Transverse colon (tissue), 4 donors: Measurements from ENCODE around the gene CCR3. TPM values are rescaled to one million over a fixed set of nuclear protein-coding genes. Genes with fewer than 3 reads are reported as not detected.

Experiments used
- DNase-seq: peaks from one replicate; pipeline ENCODE4 v3.0.0-alpha.2; 2019
- H3K27ac ChIP-seq, 4 donors: fragments of 200-600 bp; sonication (generic); 2 replicates each; pipeline ENCODE4 v1.5.1; 2016 to 2018; ENCODE audit warnings: inconsistent platforms in 4 of 4
- H3K27me3 ChIP-seq: fragments of 200-600 bp; sonication (generic); 2 replicates; pipeline ENCODE4 v1.5.1; 2017; ENCODE audit warnings: inconsistent platforms
- H3K36me3 ChIP-seq, 4 donors: fragments of 200-600 bp; sonication (generic); 2 replicates each; pipeline ENCODE4 v1.5.1; 2017 to 2019; ENCODE audit warnings: inconsistent platforms in 4 of 4
- H3K4me1 ChIP-seq, 4 donors: fragments of 200-600 bp; sonication (generic); 2 replicates each; pipeline ENCODE4 v1.5.1; 2017 to 2020; ENCODE audit warnings: inconsistent platforms in 4 of 4
- H3K4me3 ChIP-seq, 4 donors: fragments of 200-600 bp; sonication (generic); 1 replicate in 1 of 4; 2 replicates in 3 of 4; pipeline versions ENCODE4 v1.5.1 to v1.6.1; 2017 to 2019; ENCODE audit warnings: inconsistent platforms in 4 of 4
- H3K9me3 ChIP-seq, 2 donors: fragments of 200-600 bp; sonication (generic); 2 replicates each; pipeline ENCODE4 v1.5.1; 2017 to 2019; ENCODE audit warnings: inconsistent platforms in 2 of 2
- CTCF ChIP-seq, 5 experiments: fragments of 200-600 bp in 3 of 5; fragments of 450-650 bp in 2 of 5; sonication (generic) in 3 of 5; IDR thresholded peaks; 1 replicate in 2 of 5; 2 replicates in 3 of 5; pipeline ENCODE4 v1.5.1; 2016 to 2017; ENCODE audit warnings: antibody characterized with exemption in 5 of 5, inconsistent platforms in 3 of 5, mild to moderate bottlenecking in 2 of 5, moderate library complexity in 1 of 5
- EP300 ChIP-seq: sonication (generic); formaldehyde crosslinking; IDR thresholded peaks from one replicate; pipeline ENCODE4 v1.6.1; 2017; ENCODE audit warnings: antibody characterized with exemption, low read depth
- POLR2A ChIP-seq: fragments of 450-650 bp; IDR thresholded peaks from one replicate; pipeline ENCODE4 v1.6.1; 2016; ENCODE audit warnings: antibody characterized with exemption, mild to moderate bottlenecking, moderate library complexity
- POLR2AphosphoS5 ChIP-seq, 3 donors: sonication (generic); formaldehyde crosslinking; IDR thresholded peaks; one replicate each; pipeline ENCODE4 v1.6.1; 2016; ENCODE audit warnings: antibody characterized with exemption in 3 of 3
- WGBS, 2 donors: methylation state at CpG; one replicate each; pipeline ENCODE4 v1.1.5; 2018; ENCODE audit warnings: low coverage in 1 of 2; 5-methylcytosine and 5-hydroxymethylcytosine counted together
- in situ Hi-C, 4 donors: fragments of 200-750 bp; cut with MboI; loops; one replicate each; pipeline versions ENCODE4 v1.15.0 to v1.15.1; 2017; ENCODE audit warnings: low sequenced_read_pairs in 3 of 4, low pct_ligation_motif_present in 1 of 4, low pct_unique_long_range_greater_than_20kb in 1 of 4
- intact Hi-C: fragments of 100-400 bp; cut with DNase I; formaldehyde crosslinking; loops from one replicate; pipeline ENCODE4 v1.15.1; 2023; ENCODE audit warnings: low total_unique reads
- total RNA-seq, 4 donors: library from RNA; depleted of rRNA; stranded (reverse); fragments of >200 nt; gene quantifications; one replicate each; pipeline ENCODE4 v1.1.0, GENCODE V29; 2016

The CCR3 gene
- total RNA-seq, 4 donors from 2014 or later: not detected

- TF ChIP-seq EP300 (no peak), POLR2AphosphoS5 (IDR thresholded peaks at IDR 0.05) (no peak), CTCF (IDR thresholded peaks at IDR 0.05) (no peak)
- in situ Hi-C loops: no loop called here
- no peaks in the 10 kb centered on the region for H3K4me1 ChIP-seq
- H3K4me3 ChIP-seq: no peak overlapping the region
- H3K27me3 ChIP-seq: no peaks in the 10 kb centered on the region
- DNase-seq: no peak
- intact Hi-C loops: no loop called here
- H3K27ac ChIP-seq: no peak overlapping the region
- H3K9me3 ChIP-seq: no peaks in the 10 kb centered on the region
- H3K36me3 ChIP-seq: no peaks in the 10 kb centered on the region
- 58 to 80% methylated on average over 1 to 2 of the region's 2 CpGs for WGBS, 2 donors
Observed at GRCh38 chr3:46269556-46269955, 27.3 kb downstream of the CCR3 start.

- Histone ChIP-seq H3K27me3 (no peaks in the 10 kb centered on the region), H3K4me1 (no peaks in the 10 kb centered on the region), H3K36me3 (no peaks in the 10 kb centered on the region), H3K4me3 (no peak overlapping the region), H3K9me3 (no peaks in the 10 kb centered on the region), H3K27ac (no peak overlapping the region)
- 86 to 89% methylated on average over 1 to 2 of the region's 2 CpGs for WGBS, 2 donors
- TF ChIP-seq POLR2A (no peak), CTCF (IDR thresholded peaks at IDR 0.05) (no peak), POLR2AphosphoS5 (IDR thresholded peaks at IDR 0.05) (no peak), EP300 (no peak)
- no peak for DNase-seq
- in situ Hi-C loops (no loop called here), intact Hi-C loops (no loop called here)
Observed at GRCh38 chr3:46270474-46270873, 28.2 kb downstream of the CCR3 start.

- TF ChIP-seq EP300 (no peak), POLR2A (no peak), CTCF (IDR thresholded peaks at IDR 0.05) (no peak), POLR2AphosphoS5 (IDR thresholded peaks at IDR 0.05) (no peak)
- Histone ChIP-seq H3K27ac (no peak overlapping the region), H3K4me3 (no peak overlapping the region), H3K27me3 (no peaks in the 10 kb centered on the region), H3K36me3 (no peaks in the 10 kb centered on the region), H3K9me3 (no peaks in the 10 kb centered on the region), H3K4me1 (no peaks in the 10 kb centered on the region)
- WGBS, 2 donors: 53% methylated on average over 4 of the region's 4 CpGs; no CpG with 5 or more reads in 1 of the 2 donors
- DNase-seq: no peak
- in situ Hi-C loops (no loop called here), intact Hi-C loops (no loop called here)
Observed at GRCh38 chr3:46271209-46271745, 29.0 kb downstream of the CCR3 start.

- H3K4me1 ChIP-seq: no peaks in the 10 kb centered on the region
- intact Hi-C loops: no loop called here
- H3K9me3 ChIP-seq: no peaks in the 10 kb centered on the region
- 74 to 78% methylated on average over 3 to 4 of the region's 4 CpGs for WGBS, 2 donors
- DNase-seq: no peak
- no peak overlapping the region for H3K27ac ChIP-seq
- H3K36me3 ChIP-seq: no peaks in the 10 kb centered on the region
- H3K4me3 ChIP-seq: no peak overlapping the region
- TF ChIP-seq CTCF (IDR thresholded peaks at IDR 0.05): no peak
- TF ChIP-seq EP300: no peak
- TF ChIP-seq POLR2AphosphoS5 (IDR thresholded peaks at IDR 0.05): no peak
- TF ChIP-seq POLR2A: no peak
- in situ Hi-C loops: no loop called here
- no peaks in the 10 kb centered on the region for H3K27me3 ChIP-seq
Observed at GRCh38 chr3:46272028-46272451, 29.8 kb downstream of the CCR3 start.
